PC-3 (cell line): Measurements from ENCODE around the gene ANKS1B.

Experiments
- CTCF ChIP-seq: fragments of 300-600 bp; sonication (generic); conservative IDR thresholded peaks from 2 replicates; pipeline ENCODE4 v1.5.1; 2017; ENCODE audit warnings: antibody characterized with exemption, low read depth, mild to moderate bottlenecking, low read length
- EZH2phosphoT487 ChIP-seq: fragments of 300-600 bp; sonication (generic); IDR thresholded peaks from 2 replicates; pipeline ENCODE4 v1.6.1; 2018; ENCODE audit warnings: mild to moderate bottlenecking, antibody characterized with exemption, low read length, borderline replicate concordance

DNA sequence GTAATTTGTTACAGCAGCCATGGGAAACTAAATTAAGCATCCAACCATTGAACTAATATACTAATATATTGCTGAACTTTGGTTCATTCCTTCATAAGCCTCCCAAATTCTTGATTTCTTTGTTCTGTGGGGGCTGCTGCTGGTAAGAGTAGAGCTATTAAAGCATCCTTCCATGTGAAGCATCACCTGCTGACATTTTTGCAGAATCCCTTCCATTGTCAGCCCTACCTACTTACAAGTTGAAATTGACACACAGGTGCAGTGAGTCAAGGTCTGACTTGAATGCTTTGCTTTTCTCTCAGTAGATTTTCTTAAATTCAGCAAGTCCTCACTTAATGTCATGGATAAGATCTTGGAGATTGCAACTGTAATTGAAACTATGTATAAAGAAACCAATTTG, 865.3 kb downstream of the ANKS1B start:
- no peak for TF ChIP-seq CTCF
- TF ChIP-seq EZH2phosphoT487: no peak
